Hepatocyte (in vitro differentiated cells): Measurements from ENCODE around the gene ARHGEF26. TPM values are rescaled to one million over a fixed set of nuclear protein-coding genes. Genes with fewer than 3 reads are reported as not detected.

Experiments
- DNase-seq: peaks from one replicate; pipeline ENCODE4 v3.0.0-alpha.2; 2016; ENCODE audit warnings: low spot score
- H2AFZ ChIP-seq: fragments of 200-600 bp; sonication (generic); 2 replicates; pipeline ENCODE4 v1.6.0; 2016; ENCODE audit warnings: antibody characterized with exemption, mild to moderate bottlenecking
- H3K27ac ChIP-seq: fragments of 200-600 bp; sonication (generic); 2 replicates; pipeline ENCODE4 v1.5.1; 2016; ENCODE audit warnings: mild to moderate bottlenecking
- H3K27me3 ChIP-seq: fragments of 200-600 bp; sonication (generic); 2 replicates; pipeline ENCODE4 v1.6.1; 2016
- H3K36me3 ChIP-seq: fragments of 200-600 bp; sonication (generic); replicated peaks from 2 replicates; pipeline ENCODE4 v1.5.1; 2016; ENCODE audit warnings: low read depth; ENCODE audit not compliant: insufficient read depth
- H3K4me1 ChIP-seq: fragments of 200-600 bp; sonication (generic); 2 replicates; pipeline ENCODE4 v1.5.1; 2016; ENCODE audit warnings: mild to moderate bottlenecking, moderate library complexity; ENCODE audit not compliant: insufficient read depth
- H3K4me2 ChIP-seq: fragments of 200-600 bp; sonication (generic); 2 replicates; pipeline ENCODE4 v1.6.0; 2016
- H3K4me3 ChIP-seq: fragments of 200-600 bp; sonication (generic); 2 replicates; pipeline ENCODE4 v1.5.1; 2016; ENCODE audit warnings: mild to moderate bottlenecking
- H3K79me2 ChIP-seq: fragments of 200-600 bp; sonication (generic); 2 replicates; pipeline ENCODE4 v1.6.0; 2017; ENCODE audit warnings: mild to moderate bottlenecking
- H3K9me2 ChIP-seq: fragments of 200-600 bp; sonication (generic); replicated peaks from 2 replicates; pipeline ENCODE4 v1.6.0; 2017; ENCODE audit warnings: mild to moderate bottlenecking; ENCODE audit not compliant: insufficient read depth
- H3K9me3 ChIP-seq: fragments of 200-600 bp; sonication (generic); 2 replicates; pipeline ENCODE4 v1.5.1; 2016; ENCODE audit warnings: low read depth, mild to moderate bottlenecking
- H4K20me1 ChIP-seq: fragments of 200-600 bp; sonication (generic); 2 replicates; pipeline ENCODE4 v1.6.0; 2016; ENCODE audit warnings: mild to moderate bottlenecking; ENCODE audit not compliant: insufficient read depth, poor library complexity, severe bottlenecking
- EZH2 ChIP-seq: fragments of 200-600 bp; sonication (generic); IDR thresholded peaks from 2 replicates; pipeline ENCODE4 v1.6.1; 2016; ENCODE audit warnings: antibody characterized with exemption, mild to moderate bottlenecking, borderline replicate concordance
- EZH2phosphoT487 ChIP-seq: fragments of 200-600 bp; sonication (generic); IDR thresholded peaks from one replicate; pipeline ENCODE4 v1.6.1; 2018; ENCODE audit warnings: antibody characterized with exemption, mild to moderate bottlenecking, low read depth, moderate library complexity; ENCODE audit not compliant: unreplicated experiment, severe bottlenecking
- WGBS: methylation state at CpG from one replicate; pipeline ENCODE4 v1.1.6; 2016; ENCODE audit warnings: low lambda C conversion rate; ENCODE audit errors: missing lambda C conversion rate; 5-methylcytosine and 5-hydroxymethylcytosine counted together
- polyA plus RNA-seq: library from polyadenylated mRNA; unstranded; fragments of >200 nt; fragmentation: Nextera tagmentation; extraction: Ambion mirVana; gene quantifications from 2 replicates; pipeline ENCODE4 v1.2.1, GENCODE V29; 2016
- total RNA-seq: library from RNA; depleted of rRNA; stranded (reverse); fragments of >200 nt; gene quantifications from 2 replicates; pipeline ENCODE4 v1.2.3, GENCODE V29; 2014
- TF ChIP-seq, protein P1 (sequence below): fragments of 200-600 bp; sonication (generic); IDR thresholded peaks from 2 replicates; pipeline ENCODE4 v1.5.1; 2016; ENCODE audit warnings: antibody characterized with exemption, mild to moderate bottlenecking; ENCODE audit not compliant: poor library complexity

Gene ARHGEF26
- total and polyA plus RNA-seq, 2 experiments from 2014 or later = 13.6 to 20.9 TPM

DNA sequence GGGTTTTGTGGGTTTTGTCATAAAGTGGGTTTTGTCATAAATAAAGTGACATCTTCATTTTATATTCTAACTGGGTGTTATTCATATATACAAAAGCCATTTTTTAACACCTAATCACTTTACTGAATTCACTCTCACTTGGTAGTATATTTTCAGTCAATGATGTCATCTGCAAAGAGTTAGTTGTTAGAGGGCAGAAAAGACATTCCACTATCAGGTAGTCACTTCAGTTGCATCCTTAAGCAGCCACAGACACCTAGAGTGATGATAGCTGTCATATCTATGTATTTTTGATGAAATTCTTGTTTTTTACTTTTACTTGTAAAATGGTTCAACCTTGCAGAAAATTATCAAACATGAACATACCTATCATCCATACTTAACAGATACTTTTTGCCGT, 114.1 kb downstream of the ARHGEF26 start:
- Histone ChIP-seq H2AFZ (no peak overlapping the region), H4K20me1 (no peaks in the 10 kb centered on the region), H3K9me2 (no peaks in the 10 kb centered on the region), H3K79me2 (no peaks in the 10 kb centered on the region), H3K4me1 (no peaks in the 10 kb centered on the region), H3K4me3 (no peak overlapping the region), H3K4me2 (no peak overlapping the region), H3K36me3 (no peaks in the 10 kb centered on the region), H3K27me3 (no peaks in the 10 kb centered on the region), H3K27ac (no peak overlapping the region), H3K9me3 (no peaks in the 10 kb centered on the region)
- no peak for DNase-seq
- TF ChIP-seq, protein P1, sequence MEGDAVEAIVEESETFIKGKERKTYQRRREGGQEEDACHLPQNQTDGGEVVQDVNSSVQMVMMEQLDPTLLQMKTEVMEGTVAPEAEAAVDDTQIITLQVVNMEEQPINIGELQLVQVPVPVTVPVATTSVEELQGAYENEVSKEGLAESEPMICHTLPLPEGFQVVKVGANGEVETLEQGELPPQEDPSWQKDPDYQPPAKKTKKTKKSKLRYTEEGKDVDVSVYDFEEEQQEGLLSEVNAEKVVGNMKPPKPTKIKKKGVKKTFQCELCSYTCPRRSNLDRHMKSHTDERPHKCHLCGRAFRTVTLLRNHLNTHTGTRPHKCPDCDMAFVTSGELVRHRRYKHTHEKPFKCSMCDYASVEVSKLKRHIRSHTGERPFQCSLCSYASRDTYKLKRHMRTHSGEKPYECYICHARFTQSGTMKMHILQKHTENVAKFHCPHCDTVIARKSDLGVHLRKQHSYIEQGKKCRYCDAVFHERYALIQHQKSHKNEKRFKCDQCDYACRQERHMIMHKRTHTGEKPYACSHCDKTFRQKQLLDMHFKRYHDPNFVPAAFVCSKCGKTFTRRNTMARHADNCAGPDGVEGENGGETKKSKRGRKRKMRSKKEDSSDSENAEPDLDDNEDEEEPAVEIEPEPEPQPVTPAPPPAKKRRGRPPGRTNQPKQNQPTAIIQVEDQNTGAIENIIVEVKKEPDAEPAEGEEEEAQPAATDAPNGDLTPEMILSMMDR = no peak
- TF ChIP-seq EZH2 (no peak), EZH2phosphoT487 (no peak)
- 96% methylated on average over 1 of the region's 1 CpG for WGBS

GRCh38 chr3:154236331-154236730, 115.1 kb downstream of the ARHGEF26 start:
- no peaks in the 10 kb centered on the region for H3K79me2 ChIP-seq
- H3K9me2 ChIP-seq = no peaks in the 10 kb centered on the region
- no peaks in the 10 kb centered on the region for H3K9me3 ChIP-seq
- no peak overlapping the region for H3K27ac ChIP-seq
- WGBS = 64% methylated on average over 3 of the region's 3 CpGs
- no peak overlapping the region for H3K4me3 ChIP-seq
- H3K36me3 ChIP-seq = no peaks in the 10 kb centered on the region
- H3K27me3 ChIP-seq = no peaks in the 10 kb centered on the region
- H4K20me1 ChIP-seq = no peaks in the 10 kb centered on the region
- H3K4me2 ChIP-seq = no peak overlapping the region
- no peak overlapping the region for H2AFZ ChIP-seq
- no peaks in the 10 kb centered on the region for H3K4me1 ChIP-seq
- DNase-seq = no peak
- TF ChIP-seq EZH2 (no peak), EZH2phosphoT487 (no peak)
- TF ChIP-seq, protein P1 = no peak

DNA sequence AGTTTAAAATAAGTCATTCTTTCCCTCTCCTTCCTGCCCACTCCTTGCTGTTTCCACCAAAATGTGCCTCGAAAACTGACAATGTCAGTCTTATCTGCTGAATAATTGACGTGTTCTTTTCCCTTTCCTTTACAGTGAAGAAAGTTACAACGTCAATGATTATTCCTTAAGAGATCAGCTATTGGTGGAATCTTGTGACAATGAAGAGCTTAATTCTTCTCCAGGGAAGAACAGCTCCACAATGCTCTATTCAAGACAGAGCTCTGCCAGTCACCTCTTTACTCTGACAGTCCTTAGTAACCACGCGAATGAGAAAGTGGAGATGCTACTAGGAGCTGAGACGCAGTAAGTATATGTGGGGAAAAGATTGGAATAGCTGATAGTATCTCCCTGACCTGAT, 119.0 kb downstream of the ARHGEF26 start:
- no peaks in the 10 kb centered on the region for H3K27me3 ChIP-seq
- H3K4me3 ChIP-seq = no peak overlapping the region
- 91% methylated on average over 6 of the region's 6 CpGs for WGBS
- H3K36me3 ChIP-seq = no peaks in the 10 kb centered on the region
- TF ChIP-seq EZH2 (no peak), EZH2phosphoT487 (no peak)
- TF ChIP-seq, protein P1 = no peak
- H3K4me1 ChIP-seq = no peaks in the 10 kb centered on the region
- H3K9me2 ChIP-seq = no peaks in the 10 kb centered on the region
- H4K20me1 ChIP-seq = no peaks in the 10 kb centered on the region
- H3K79me2 ChIP-seq = no peaks in the 10 kb centered on the region
- no peak overlapping the region for H2AFZ ChIP-seq
- no peak overlapping the region for H3K27ac ChIP-seq
- DNase-seq = no peak
- H3K9me3 ChIP-seq = no peaks in the 10 kb centered on the region
- H3K4me2 ChIP-seq = no peak overlapping the region

- no peaks in the 10 kb centered on the region for H3K79me2 ChIP-seq
- 94% methylated on average over 5 of the region's 5 CpGs for WGBS
- no peaks in the 10 kb centered on the region for H3K9me3 ChIP-seq
- no peaks in the 10 kb centered on the region for H3K9me2 ChIP-seq
- no peak overlapping the region for H2AFZ ChIP-seq
- H3K27ac ChIP-seq = no peak overlapping the region
- DNase-seq = no peak
- no peaks in the 10 kb centered on the region for H3K27me3 ChIP-seq
- H3K36me3 ChIP-seq = no peaks in the 10 kb centered on the region
- H4K20me1 ChIP-seq = no peaks in the 10 kb centered on the region
- no peak overlapping the region for H3K4me3 ChIP-seq
- TF ChIP-seq EZH2 (no peak), EZH2phosphoT487 (no peak)
- TF ChIP-seq, protein P1 = no peak
- no peaks in the 10 kb centered on the region for H3K4me1 ChIP-seq
- H3K4me2 ChIP-seq = no peak overlapping the region
These were observed 120.3 kb downstream of the ARHGEF26 start for GRCh38 chr3:154241496-154241895.
